ENCODE measurements around the gene CA9. TPM values are rescaled to one million over a fixed set of nuclear protein-coding genes. Genes with fewer than 3 reads are reported as not detected.

CA9 gene
- total and polyA plus RNA-seq, 2 experiments from 2014 or later: 0.27 to 2.1 TPM

DNA sequence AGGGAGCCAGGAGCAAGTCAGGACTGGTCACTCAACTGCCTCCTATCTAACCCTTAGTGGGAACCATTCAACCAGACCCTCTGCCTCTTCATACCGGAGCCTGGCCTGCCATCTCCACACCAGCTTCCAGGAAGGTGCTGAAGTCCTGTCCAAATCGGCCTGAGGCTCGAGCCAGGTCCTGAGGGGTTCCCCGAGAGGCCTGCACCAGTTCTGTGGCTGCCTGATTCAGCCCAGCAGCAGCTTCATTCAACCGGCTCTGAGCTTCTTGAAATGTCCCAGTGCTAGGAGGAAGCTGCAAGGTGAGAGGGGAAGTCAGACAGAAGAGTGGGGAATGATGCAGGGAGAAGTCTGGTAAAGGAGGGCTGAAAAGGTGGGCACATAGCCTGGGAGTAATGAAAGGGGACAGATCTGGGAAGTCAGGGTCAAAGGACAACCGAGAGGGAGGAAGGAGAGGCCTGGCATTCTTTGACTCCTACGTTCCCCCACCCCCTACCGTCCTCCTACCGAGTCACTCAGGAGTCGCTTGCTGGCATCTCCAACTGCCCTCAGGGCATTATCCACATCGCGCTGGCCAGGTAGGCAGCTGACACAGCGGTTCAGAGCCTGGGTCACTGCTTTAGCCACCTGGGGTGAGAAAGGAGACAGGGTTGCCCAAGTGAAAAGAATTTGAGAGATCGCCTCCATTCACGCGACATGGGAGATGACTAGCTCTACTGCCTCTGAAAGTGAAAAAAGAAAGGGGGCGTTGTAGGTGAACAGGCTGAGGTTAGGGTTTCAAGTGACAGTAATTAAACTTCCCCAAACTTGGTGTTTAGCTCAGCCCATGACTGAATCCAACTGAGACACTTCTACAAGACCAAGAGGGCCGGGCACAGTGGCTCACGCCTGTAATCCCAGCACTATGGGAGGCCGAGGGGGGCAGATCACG is 38.0 kb downstream of the CA9 start:
- Histone ChIP-seq H2AFZ (no peak overlapping the region), H4K20me1 (ENCODE audit: insufficient read depth, poor library complexity, severe bottlenecking) (no peaks in the 10 kb centered on the region), H3K79me2 (no peaks in the 10 kb centered on the region), H3K27ac (no peak overlapping the region), H3K27me3 (no peaks in the 10 kb centered on the region), H3K36me3 (replicated peaks; ENCODE audit: insufficient read depth, low read depth) (peaks cover 7% of the 10 kb centered on the region), H3K9me3 (ENCODE audit: low read depth) (no peaks in the 10 kb centered on the region), H3K4me2 (no peak overlapping the region), H3K4me3 (no peak overlapping the region), H3K9me2 (replicated peaks; ENCODE audit: insufficient read depth) (no peaks in the 10 kb centered on the region), H3K4me1 (ENCODE audit: insufficient read depth) (no peaks in the 10 kb centered on the region)
- TF ChIP-seq, protein P1, sequence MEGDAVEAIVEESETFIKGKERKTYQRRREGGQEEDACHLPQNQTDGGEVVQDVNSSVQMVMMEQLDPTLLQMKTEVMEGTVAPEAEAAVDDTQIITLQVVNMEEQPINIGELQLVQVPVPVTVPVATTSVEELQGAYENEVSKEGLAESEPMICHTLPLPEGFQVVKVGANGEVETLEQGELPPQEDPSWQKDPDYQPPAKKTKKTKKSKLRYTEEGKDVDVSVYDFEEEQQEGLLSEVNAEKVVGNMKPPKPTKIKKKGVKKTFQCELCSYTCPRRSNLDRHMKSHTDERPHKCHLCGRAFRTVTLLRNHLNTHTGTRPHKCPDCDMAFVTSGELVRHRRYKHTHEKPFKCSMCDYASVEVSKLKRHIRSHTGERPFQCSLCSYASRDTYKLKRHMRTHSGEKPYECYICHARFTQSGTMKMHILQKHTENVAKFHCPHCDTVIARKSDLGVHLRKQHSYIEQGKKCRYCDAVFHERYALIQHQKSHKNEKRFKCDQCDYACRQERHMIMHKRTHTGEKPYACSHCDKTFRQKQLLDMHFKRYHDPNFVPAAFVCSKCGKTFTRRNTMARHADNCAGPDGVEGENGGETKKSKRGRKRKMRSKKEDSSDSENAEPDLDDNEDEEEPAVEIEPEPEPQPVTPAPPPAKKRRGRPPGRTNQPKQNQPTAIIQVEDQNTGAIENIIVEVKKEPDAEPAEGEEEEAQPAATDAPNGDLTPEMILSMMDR (IDR thresholded peaks at IDR 0.05; ENCODE audit: poor library complexity): no peak
- TF ChIP-seq EZH2phosphoT487 (IDR thresholded peaks at IDR 0.05; ENCODE audit: low read depth, severe bottlenecking, unreplicated experiment) (no peak), EZH2 (IDR thresholded peaks at IDR 0.05; ENCODE audit: borderline replicate concordance) (no peak)
- no peak for DNase-seq (ENCODE audit: low spot score)
- 88% methylated on average over 21 of the region's 21 CpGs for WGBS (ENCODE audit: low lambda C conversion rate, missing lambda C conversion rate)

DNA sequence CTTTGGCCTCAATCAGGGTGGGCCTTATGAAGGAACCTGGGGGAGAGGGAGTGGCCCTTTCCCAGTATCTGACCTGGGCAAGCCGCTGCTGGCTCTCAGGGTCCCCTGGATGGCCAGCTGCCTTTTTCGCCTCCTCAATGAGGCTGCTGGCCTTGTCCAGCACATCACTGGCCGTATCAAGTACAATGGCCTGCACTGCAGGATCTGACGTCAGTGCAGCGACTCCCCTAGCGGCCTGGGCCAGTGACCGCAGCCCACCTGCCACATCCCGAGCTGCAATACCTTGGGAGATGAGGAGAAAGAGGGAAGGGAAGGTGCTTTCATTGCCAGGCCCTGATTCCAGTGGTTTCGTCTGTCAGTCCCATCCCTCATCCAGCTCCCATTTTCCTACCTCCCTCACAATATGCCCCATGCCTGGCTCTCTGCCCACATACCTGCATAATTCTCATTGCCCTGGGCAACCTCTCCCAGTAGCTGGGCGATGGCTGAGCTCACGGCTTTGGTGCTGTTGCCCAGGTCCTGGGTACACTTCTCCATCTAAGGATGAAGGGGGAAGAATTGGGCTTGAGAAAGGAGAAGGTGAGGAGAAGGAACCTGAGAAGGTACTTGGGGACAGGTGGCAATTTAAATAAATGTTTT is 39.2 kb downstream of the CA9 start:
- no peaks in the 10 kb centered on the region for H4K20me1 ChIP-seq (ENCODE audit: insufficient read depth, poor library complexity, severe bottlenecking)
- WGBS (ENCODE audit: low lambda C conversion rate, missing lambda C conversion rate): 94% methylated on average over 11 of the region's 11 CpGs
- peaks cover 7% of the 10 kb centered on the region for H3K36me3 ChIP-seq (replicated peaks; ENCODE audit: insufficient read depth, low read depth)
- H3K4me3 ChIP-seq: no peak overlapping the region
- no peaks in the 10 kb centered on the region for H3K79me2 ChIP-seq
- H3K4me1 ChIP-seq (ENCODE audit: insufficient read depth): no peaks in the 10 kb centered on the region
- no peaks in the 10 kb centered on the region for H3K9me2 ChIP-seq (replicated peaks; ENCODE audit: insufficient read depth)
- no peak overlapping the region for H3K27ac ChIP-seq
- no peak overlapping the region for H2AFZ ChIP-seq
- DNase-seq (ENCODE audit: low spot score): no peak
- H3K4me2 ChIP-seq: no peak overlapping the region
- TF ChIP-seq, protein P1 (IDR thresholded peaks at IDR 0.05; ENCODE audit: poor library complexity): no peak
- TF ChIP-seq EZH2phosphoT487 (IDR thresholded peaks at IDR 0.05; ENCODE audit: low read depth, severe bottlenecking, unreplicated experiment) (no peak), EZH2 (IDR thresholded peaks at IDR 0.05; ENCODE audit: borderline replicate concordance) (no peak)
- H3K9me3 ChIP-seq (ENCODE audit: low read depth): no peaks in the 10 kb centered on the region
- no peaks in the 10 kb centered on the region for H3K27me3 ChIP-seq

DNA sequence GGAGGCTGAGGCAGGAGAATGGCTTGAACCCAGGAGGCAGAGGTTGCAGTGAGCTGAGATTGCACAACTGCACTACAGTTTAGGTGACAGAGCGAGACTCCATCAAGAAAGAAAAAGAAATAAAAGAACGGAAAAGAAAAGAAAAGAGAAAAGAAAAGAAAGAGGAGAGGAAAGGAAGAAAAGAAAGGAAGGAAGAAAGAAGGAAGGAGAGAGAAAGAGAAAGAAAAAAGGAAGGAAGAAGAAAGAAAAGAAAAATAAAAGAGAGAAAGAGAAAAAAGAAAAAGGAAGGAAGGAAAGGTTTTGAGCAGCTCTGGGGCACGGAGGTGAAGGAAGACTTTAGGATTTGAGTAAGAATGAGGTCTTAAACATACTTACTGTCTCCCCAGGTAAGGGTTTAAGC is 39.9 kb downstream of the CA9 start:
- no peaks in the 10 kb centered on the region for H3K79me2 ChIP-seq
- H3K4me1 ChIP-seq (ENCODE audit: insufficient read depth): no peaks in the 10 kb centered on the region
- no peak overlapping the region for H3K4me2 ChIP-seq
- H3K36me3 ChIP-seq (replicated peaks; ENCODE audit: insufficient read depth, low read depth): peaks cover 3% of the 10 kb centered on the region
- no peaks in the 10 kb centered on the region for H3K27me3 ChIP-seq
- H3K9me2 ChIP-seq (replicated peaks; ENCODE audit: insufficient read depth): no peaks in the 10 kb centered on the region
- no peaks in the 10 kb centered on the region for H3K9me3 ChIP-seq (ENCODE audit: low read depth)
- no peaks in the 10 kb centered on the region for H4K20me1 ChIP-seq (ENCODE audit: insufficient read depth, poor library complexity, severe bottlenecking)
- 91% methylated on average over 3 of the region's 3 CpGs for WGBS (ENCODE audit: low lambda C conversion rate, missing lambda C conversion rate)
- H3K4me3 ChIP-seq: no peak overlapping the region
- DNase-seq (ENCODE audit: low spot score): no peak
- TF ChIP-seq, protein P1 (IDR thresholded peaks at IDR 0.05; ENCODE audit: poor library complexity): no peak
- no peak for TF ChIP-seq EZH2phosphoT487 (IDR thresholded peaks at IDR 0.05; ENCODE audit: low read depth, severe bottlenecking, unreplicated experiment)
- TF ChIP-seq EZH2 (IDR thresholded peaks at IDR 0.05; ENCODE audit: borderline replicate concordance): no peak
- H2AFZ ChIP-seq: no peak overlapping the region
- no peak overlapping the region for H3K27ac ChIP-seq
